ENCODE results near the gene LSM2. TPM values are rescaled to one million over a fixed set of nuclear protein-coding genes. Genes with fewer than 3 reads are reported as not detected.
"Not testable (repeated sequence)": the region's sequence is repeated elsewhere in the genome, so short reads cannot be mapped to it uniquely, and the experiment has no call there.

The LSM2 gene
- total RNA-seq, 1 donor from 2014 or later: 23.0 TPM

DNA sequence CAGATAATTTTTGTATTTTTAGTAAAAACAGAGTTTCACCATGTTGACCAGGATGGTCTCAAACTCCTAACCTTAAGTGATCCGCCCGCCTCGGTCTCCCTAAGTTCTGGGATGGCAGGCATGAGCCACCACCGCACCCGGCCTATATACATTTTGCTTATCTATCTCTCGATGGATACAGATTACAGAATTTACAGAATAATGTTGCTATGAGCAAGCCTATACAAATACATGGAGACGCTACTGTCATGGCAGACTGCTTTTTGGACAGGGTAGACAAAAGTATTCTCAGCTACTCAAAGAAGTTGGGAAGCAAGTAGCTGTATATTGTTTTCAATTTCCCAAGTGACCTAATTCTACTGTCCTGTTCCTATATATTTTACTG, 6.7 kb upstream of the LSM2 start:
- no peak for ATAC-seq (ENCODE audit: poor library complexity)
- DNase-seq: no peak
- intact Hi-C loops (cut with DNase I): no loop called here

DNA sequence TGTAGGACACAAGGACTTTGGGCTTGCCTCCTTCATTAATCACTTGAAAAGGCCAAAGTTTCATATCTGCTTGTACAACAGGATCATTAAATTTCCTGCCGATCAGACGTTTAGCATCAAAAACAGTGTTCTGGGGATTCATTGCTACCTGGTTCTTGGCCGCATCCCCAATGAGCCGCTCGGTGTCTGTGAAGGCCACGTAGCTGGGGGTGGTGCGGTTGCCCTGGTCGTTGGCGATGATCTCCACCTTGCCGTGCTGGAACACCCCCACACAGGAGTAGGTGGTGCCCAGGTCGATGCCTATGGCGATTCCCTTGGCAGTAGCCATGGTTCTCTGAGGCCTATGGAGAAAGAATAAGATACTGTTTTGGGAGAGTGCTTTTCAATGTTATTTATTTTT, 4.9 kb upstream of the LSM2 start:
- DNase-seq (no peak), ATAC-seq (ENCODE audit: poor library complexity) (no peak)
- intact Hi-C loops (cut with DNase I): no loop called here

DNA sequence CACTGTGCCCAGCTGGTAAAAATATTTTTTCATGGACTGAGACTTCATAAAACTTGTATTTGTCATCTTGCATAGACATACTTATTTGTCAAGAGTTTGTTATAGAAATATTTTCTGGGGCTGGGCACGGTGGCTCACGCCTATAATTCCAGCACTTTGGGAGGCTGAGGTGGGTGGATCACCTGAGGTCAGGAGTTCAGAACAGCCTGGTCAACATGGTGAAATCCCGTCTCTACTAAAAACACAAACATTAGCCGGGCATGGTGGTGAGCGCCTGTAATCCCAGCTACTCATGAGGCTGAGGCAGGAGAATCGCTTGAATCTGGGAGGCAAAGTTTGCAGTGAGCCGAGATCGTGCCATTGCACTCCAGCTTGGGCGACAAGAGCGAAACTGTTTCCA, 1.8 kb upstream of the LSM2 start:
- DNase-seq: not testable (repeated sequence)

DNA sequence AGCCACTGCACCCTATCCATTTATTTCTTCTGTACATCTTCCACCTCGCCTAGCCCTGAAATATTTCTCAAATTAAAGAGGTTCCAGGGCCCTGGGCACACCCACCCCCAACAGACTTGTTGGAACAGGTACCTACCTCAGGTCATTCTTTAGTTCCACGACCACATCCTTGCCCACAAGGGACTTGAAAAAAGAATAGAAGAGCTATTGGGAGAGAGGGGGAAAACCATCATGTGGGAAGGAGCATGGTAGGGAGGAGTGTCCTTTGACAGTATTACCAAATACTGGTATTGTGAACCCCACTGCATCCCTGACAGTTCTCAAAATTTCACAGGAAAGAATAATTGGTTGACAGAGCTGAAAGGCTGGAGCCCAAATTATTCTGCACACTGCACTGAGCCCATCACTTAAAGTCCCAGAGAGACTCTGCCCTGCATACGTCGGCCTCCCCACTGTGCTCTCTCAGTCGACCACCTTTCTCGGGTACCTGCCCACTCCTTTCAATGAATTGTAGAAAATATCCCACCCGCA, 762 bp downstream of the LSM2 start:
- intact Hi-C loops (cut with DNase I): no loop called here
- DNase-seq (no peak), ATAC-seq (ENCODE audit: poor library complexity) (no peak)

More for the DNA sequence above, 1.8 kb upstream of the LSM2 start:
- intact Hi-C loops (cut with DNase I); ATAC-seq (ENCODE audit: poor library complexity): not testable (repeated sequence)

DNA sequence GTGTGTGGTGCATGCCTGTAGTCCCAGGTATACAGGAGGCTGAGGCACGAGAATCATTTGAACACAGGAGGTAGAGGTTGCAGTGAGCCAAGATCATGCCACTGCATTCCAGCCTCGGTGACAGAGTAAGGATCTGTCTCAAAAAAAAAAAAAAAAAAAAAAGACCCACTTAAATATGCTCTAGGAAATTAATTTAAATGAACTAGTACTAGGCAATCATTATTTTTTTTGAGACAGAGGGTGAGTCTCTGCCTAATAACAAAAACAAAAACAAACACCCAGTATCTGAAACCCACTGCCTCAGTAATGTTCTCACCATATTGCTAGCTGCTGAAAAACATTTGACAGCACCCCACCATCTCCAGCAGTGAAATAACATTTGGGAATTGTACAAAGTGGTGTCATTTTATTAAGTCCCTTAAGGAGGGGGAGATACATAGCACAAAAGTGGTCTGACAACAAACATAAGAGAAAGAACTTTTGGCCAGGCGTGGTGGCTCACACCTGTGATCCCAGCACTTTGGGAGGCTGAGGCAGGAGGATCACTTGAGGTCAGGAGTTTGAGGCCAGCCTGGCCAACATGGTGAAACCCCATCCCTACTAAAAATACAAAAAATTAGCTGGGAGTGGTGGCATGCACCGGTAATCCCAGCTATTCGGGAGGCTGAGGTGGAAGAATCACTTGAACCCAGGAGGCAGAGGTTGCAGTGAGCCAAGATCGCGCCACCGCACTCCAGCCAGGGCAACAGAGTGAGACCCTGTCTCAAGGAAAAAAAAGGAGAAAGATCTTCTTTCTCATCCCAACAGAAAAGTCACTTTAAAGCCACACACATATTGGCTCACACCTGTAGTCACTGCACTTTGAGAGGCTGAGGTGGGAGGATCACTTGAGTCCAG, 5.5 kb downstream of the LSM2 start:
- intact Hi-C loops (cut with DNase I); ATAC-seq (ENCODE audit: poor library complexity); DNase-seq: not testable (repeated sequence)

DNA sequence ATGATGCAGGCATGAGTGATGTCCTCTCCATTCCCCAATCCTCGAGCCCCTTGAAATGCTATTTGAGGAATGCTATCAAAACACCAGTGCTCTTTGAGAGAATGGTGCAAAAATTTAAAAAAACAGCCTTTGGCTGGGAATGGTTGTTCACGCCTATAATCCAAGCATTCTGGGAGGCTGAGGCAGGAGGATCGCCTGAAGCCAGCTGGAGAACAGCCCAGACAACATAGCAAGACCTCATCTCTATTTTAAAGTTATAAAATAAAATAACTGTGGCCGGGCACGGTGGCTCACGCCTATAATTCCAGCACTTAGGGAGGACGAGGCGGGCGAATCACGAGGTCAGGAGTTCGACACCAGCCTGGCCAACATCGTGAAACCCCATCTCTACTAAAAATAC, 7.0 kb downstream of the LSM2 start:
- intact Hi-C loops (cut with DNase I): no loop called here

DNA sequence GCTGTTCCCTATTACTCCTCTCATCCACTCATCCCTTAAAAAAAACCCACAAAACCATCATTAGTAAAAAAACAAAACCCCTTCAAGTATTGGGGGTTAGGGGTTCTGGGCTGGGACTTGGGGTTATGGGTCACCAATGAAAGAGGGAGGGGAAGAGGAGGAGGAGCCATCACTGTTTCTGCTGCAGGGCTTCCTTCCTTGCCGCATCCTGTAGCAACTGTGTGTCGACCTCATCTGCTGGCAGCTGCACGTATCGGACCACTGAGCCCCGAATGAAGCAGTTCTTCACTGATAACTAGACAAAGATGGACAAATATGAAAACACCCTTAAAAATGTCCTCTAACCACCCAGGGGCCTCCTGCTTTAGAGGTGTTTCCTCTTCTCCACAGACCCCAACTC, 9.2 kb downstream of the LSM2 start:
- ATAC-seq (ENCODE audit: poor library complexity): no peak
- DNase-seq: no peak
- intact Hi-C loops (cut with DNase I): no loop called here

More for the DNA sequence above, 7.0 kb downstream of the LSM2 start:
- ATAC-seq (ENCODE audit: poor library complexity) (no peak), DNase-seq (no peak)

DNA sequence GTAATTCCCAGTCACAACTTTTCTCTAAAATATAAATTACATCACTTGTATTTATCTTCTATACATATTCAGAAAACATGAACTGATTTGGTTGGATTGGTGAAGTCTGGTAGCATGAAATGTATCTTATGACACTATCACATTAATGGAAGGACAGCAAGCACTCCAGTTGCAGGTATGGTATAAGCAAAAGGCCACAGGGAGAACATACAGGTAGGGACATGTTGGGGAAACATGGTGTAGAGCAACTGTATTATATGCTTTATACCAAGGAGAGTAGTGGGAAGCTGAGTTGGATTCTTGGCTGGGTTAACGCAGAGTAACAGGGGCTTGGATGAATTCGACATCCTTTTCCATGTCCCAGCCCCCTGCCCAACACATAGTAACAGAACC, 9.8 kb downstream of the LSM2 start:
- no peak for DNase-seq
- intact Hi-C loops (cut with DNase I): no loop called here
- ATAC-seq (ENCODE audit: poor library complexity): no peak

DNA sequence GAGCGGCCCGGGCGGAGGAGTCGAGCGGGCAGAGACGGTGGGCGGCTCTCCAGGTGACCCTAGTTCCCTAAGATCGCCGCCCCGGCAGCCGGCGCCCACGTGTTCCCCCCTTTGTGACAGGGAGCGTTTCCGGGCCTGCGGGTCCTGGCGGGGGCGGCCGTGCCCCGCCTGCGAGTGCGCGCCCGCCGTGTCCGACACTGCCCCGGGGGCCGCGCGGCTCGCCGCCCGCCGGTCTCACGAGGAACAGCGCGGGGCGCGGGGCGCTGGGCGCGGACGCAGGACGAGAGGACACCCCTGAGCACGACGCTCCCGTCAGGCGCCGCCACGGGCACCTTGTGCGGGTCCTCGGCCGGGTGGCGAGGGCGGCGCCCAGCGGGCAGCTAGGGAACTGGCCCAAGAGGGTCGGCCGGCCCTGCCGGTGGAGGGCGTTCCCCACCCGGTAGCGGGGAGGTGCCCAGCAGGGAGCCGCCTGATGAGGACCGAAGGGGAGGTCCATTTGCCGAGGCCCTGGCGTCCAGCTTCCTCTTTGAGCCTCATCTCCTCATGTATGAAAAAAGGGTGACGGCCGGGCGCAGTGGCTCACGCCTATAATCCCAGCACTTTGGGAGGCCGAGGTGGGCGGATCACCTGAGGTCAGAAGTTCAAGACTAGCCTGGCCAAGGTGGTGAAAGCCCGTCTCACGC, 11.0 kb downstream of the LSM2 start, which contains the start of gene VARS1:
VARS1 (minus strand) TSS at position 137 of the 683 bp plus-strand sequence. CDS start 535 bp downstream, outside the sequence.
- peak; percentile 96 for DNase-seq
- peak; percentile 96 for ATAC-seq (ENCODE audit: poor library complexity)
- intact Hi-C loops (cut with DNase I): no loop called here

DNA sequence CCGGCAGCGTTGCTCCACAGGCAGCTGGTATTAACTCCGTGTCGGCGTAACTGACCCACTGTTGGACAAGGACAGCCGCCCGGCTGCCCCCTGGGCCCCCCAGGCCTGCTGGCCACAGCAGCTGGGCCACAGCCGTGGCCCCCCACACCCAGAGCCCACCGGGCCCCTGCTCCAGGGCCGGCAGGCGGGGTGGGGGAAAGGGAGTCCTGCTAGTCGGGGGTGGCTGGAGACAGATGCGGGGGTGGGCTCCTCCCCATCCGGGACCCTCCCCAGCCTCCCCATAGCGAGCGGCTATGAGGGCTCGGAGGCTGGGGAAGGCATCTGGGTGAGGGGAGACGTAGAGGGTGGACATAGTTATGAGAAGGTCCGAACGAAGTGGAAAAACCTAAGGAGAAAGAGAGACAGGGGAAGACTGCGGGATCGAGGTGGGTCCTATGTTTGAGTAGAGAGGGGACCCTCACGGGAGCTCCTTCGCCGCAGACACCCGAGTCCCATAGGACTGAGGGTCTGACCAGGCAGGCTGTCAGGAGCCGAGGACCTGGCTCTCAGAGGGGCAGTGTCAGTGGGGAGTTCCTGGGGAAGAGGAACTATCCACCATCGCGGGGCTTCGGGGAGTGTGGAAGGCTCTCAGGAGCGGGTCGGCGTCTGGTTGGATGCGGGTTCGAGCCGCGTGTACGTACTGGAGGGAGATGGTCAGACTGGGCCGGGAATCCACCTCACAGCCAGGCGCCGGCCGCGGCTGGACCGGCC, 11.7 kb downstream of the LSM2 start:
- intact Hi-C loops (cut with DNase I): no loop called here
- DNase-seq: no peak

DNA sequence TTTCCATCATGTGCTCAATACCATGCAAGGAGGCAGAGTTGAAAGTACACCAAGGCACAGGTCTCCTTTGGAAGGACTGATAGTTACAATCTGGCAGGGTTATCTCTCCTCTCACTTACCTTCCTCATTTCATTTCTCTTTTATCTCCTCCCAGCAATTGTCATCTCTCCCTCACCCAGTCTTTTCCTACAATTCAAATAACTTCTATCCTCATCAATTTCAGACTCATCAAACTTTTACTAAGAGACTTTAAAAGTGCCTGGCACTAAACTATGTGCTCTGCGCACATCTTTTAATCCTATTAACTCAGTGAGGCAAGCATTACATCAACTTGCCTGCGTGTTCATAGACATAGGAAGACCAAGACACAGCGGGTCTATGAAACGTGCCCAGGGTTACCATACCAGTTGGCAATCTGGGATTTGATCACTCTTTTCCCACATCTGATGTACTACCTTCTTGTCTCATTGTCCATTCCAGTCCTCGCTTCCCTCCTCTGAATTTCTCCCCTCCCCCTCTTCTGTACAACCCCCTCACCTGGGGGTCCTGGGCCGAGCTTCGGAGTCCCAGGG, 12.4 kb downstream of the LSM2 start:
- DNase-seq (no peak), ATAC-seq (ENCODE audit: poor library complexity) (no peak)
- intact Hi-C loops (cut with DNase I): no loop called here

More for the DNA sequence above, 11.7 kb downstream of the LSM2 start:
- peak; percentile 38 for ATAC-seq (ENCODE audit: poor library complexity)

DNA sequence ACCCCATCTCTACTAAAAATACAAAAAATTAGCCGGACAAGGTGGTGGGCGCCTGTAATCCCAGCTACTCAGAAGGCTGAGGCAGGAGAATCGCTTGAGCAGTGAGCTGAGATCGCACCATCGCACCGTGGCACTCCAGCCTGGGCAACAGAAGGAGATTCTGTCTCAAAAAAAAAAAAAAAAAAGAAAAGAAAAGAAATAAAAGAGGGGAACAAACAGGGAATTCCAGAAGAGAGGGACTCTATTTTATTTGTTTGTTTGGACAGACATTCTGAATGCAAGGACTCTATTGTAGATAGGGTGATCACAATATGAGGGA, 12.9 kb downstream of the LSM2 start:
- ATAC-seq (ENCODE audit: poor library complexity); DNase-seq; intact Hi-C loops (cut with DNase I): not testable (repeated sequence)

DNA sequence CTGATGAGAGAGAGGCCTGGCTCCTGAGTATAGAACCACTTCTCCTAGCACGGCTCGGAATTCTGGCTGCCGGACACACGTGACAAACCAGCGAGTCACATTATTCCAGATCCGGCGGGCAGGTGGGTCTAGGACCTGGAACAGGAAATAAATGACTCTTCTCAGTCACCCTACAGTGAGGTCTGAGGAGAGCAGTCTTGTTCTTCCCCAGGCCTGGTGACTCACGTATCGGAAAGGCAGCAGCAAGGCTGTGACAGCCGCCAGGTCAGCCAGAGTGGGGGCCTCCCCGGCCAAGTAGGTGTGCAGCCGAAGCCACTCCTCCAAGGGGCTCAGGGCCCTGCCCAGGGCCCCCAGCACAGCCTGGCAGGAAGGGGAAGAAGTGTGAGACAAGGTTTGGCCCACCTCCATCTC, 14.0 kb downstream of the LSM2 start:
- intact Hi-C loops (cut with DNase I): no loop called here
- no peak for ATAC-seq (ENCODE audit: poor library complexity)
- no peak for DNase-seq

DNA sequence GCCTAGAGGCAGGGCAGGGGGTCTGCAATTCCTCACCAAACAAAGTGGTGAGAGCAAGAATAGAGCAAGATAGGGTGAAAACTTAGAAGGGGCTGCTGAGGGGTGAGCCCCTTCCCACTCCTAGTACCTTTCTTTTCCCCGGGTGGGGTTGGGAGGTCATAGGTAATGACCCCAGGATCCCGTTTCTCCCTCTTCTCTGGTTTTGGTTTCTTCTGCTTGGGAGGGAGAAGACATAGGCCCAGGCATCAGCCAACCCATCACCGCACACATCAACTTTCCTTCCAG, 14.7 kb downstream of the LSM2 start:
- ATAC-seq (ENCODE audit: poor library complexity) (no peak), DNase-seq (no peak)
- intact Hi-C loops (cut with DNase I): no loop called here

DNA sequence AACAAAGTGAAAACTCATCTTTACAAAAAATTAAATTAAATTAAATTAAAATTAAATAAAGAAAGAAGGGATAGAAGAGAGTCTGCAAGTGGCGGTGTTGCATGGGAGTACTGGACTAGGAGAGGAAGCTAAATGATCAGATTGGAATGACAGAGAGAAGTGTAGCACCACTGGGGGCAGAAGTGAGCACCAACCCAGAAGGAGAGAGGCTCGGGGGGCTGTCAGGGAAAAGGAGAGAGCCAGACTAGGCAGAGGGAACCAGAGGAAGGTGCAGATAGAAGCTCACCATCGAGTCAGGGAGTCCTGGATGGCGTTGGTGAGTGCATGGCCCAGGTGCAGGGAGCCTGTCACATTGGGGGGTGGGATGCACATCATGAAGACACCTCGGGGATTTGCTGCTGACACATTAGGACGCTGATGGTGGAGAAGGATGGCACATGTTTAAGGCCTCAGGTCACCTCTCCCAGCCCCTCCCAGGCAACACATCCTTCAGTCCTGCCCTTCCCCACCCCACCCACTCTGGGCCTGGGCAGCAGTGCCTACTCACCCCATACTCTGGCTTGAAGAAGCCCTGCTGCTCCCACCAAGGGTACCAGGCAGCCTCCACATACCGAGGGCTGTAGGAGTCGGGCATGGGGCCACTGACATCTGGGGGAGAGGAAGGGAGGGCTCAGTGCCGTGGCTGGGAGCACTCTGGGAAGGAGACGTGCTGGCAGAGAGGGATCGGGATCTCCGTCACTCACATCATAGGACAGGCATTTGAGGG, 15.3 kb downstream of the LSM2 start:
- no peak for DNase-seq
- no peak for ATAC-seq (ENCODE audit: poor library complexity)
- intact Hi-C loops (cut with DNase I): no loop called here

DNA sequence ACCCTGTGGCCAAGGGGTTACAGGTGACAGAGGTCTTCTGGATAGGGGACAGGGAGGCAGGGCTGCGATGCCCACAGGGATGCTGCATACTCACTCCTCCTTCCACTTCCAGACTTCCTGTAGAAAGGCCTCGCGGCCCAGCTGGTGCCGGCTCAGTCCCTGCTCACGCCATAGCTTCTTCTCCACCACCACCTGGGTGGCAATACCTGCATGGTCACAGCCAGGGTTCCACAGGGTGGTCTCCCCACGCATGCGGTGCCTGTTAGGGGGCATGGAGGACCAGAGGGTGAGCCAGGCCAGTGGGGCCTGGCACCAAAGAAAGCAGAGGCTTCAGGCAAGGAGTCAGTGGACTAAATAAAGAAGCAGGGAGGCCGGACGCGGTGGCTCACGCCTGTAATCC, 21.3 kb downstream of the LSM2 start:
- intact Hi-C loops (cut with DNase I): no loop called here
- ATAC-seq (ENCODE audit: poor library complexity): no peak
- no peak for DNase-seq

DNA sequence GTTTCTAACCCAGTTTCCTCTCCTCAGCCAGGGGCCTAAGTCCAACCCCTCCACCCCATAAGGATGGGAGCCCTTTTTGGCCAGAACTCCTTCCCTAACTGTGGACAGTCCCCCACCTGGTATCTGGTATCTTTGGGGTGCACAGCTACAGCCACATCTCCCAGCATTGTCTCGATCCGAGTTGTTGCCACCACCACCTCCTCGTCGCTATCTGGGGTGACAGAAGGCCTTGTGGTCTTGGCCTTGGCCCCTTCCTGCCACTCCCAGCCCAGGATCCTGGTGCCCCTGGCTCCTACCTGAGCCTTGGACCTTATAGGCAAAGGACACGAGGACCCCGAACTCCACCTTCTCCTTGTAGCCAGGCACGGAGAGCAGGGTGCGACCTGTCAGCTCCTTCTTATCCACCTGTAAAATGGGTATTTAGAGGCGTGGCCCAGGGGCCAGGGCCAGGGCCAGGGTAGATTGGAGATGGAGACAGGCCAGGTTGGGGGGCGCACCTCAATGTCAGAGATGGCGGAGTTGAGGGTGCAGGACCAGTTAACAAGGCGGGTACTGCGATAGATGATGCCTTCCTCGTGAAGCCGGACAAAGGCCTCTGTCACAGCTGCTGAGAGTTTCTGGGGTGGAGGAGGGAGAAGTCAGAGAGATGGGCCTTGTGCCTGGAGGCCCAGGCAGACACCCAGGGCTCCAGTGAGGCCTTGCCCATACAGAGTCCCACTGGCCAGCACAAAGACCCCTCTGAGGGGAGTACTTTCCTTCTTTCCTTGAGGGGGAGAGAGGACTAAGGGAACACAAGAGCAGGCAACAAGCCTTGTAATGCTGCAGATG, 22.5 kb downstream of the LSM2 start:
- DNase-seq: no peak
- intact Hi-C loops (cut with DNase I): no loop called here
- no peak for ATAC-seq (ENCODE audit: poor library complexity)
